IMR-90 (cell line): ENCODE data around the gene MACROD1. TPM values are rescaled to one million over a fixed set of nuclear protein-coding genes. Genes with fewer than 3 reads are reported as not detected.

Experiments used
- ATAC-seq: fragments of 200-7000 bp; cut with Tn5 transposase; 2 replicates; pipeline ENCODE4 v1.9.1; 2020; ENCODE audit warnings: low read depth, mild to moderate bottlenecking, moderate library complexity
- BruUV-seq: library from RNA; stranded (reverse); fragments of 400-500 nt; replicated peaks from 2 replicates; lab custom pipeline; 2021; lab: Mats Ljungman, UMichigan
- CTCF ChIA-PET: fragments of 300-600 bp; formaldehyde crosslinking; extraction: SDS; loops from one replicate; lab custom pipeline; 2021; ENCODE audit warnings: antibody characterized with exemption; lab: Yijun Ruan, JAX
- POLR2A ChIA-PET: fragments of 300-600 bp; sonication (Branson Sonifier 250); formaldehyde crosslinking; loops from one replicate; lab custom pipeline; 2022; ENCODE audit warnings: antibody characterized with exemption; ENCODE audit not compliant: unreplicated experiment; lab: Charles Lee
- DNase-seq: peaks from one replicate; pipeline ENCODE4 v3.0.0; 2013
- H2AFZ ChIP-seq: replicated peaks from 2 replicates; pipeline ENCODE3; 2013; ENCODE audit warnings: low read length, mild to moderate bottlenecking; ENCODE audit not compliant: poor library complexity
- H2AK5ac ChIP-seq: 2 replicates; pipeline ENCODE4 v1.6.1; 2013; ENCODE audit warnings: low read depth, low read length, inconsistent platforms
- H2AK9ac ChIP-seq: replicated peaks from 2 replicates; pipeline ENCODE3; 2013; ENCODE audit warnings: mild to moderate bottlenecking, low read depth, low read length, moderate library complexity; ENCODE audit not compliant: poor library complexity
- H2BK120ac ChIP-seq: 2 replicates; pipeline ENCODE4 v1.6.1; 2013; ENCODE audit warnings: low read depth, low read length, inconsistent platforms
- H2BK15ac ChIP-seq: 3 replicates; pipeline ENCODE4 v1.6.1; 2013; ENCODE audit warnings: low read depth, low read length, inconsistent platforms
- H2BK20ac ChIP-seq: 2 replicates; pipeline ENCODE4 v1.6.1; 2013; ENCODE audit warnings: low read depth, mild to moderate bottlenecking, inconsistent platforms, low read length, moderate library complexity
- H2BK5ac ChIP-seq: 2 replicates; pipeline ENCODE4 v1.6.1; 2013; ENCODE audit warnings: mild to moderate bottlenecking, low read depth, low read length, inconsistent platforms; ENCODE audit not compliant: poor library complexity, severe bottlenecking
- H3K14ac ChIP-seq: replicated peaks from 2 replicates; pipeline ENCODE4 v1.6.1; 2013; ENCODE audit warnings: low read depth, low read length, inconsistent platforms
- H3K18ac ChIP-seq: 2 replicates; pipeline ENCODE4 v1.6.1; 2013; ENCODE audit warnings: low read depth, low read length, control low read depth
- H3K23ac ChIP-seq: 2 replicates; pipeline ENCODE4 v1.6.1; 2013; ENCODE audit warnings: low read depth, low read length, inconsistent platforms
- H3K27ac ChIP-seq: 2 replicates; pipeline ENCODE4 v1.5.1; 2013; ENCODE audit warnings: mild to moderate bottlenecking, control low read depth, low read length; ENCODE audit not compliant: insufficient read depth
- H3K27me3 ChIP-seq: 2 replicates; pipeline ENCODE4 v1.6.1; 2013; ENCODE audit warnings: low read length; ENCODE audit not compliant: control insufficient read depth, insufficient read depth
- H3K36me3 ChIP-seq: 2 replicates; pipeline ENCODE4 v1.6.1; 2013; ENCODE audit warnings: low read length, mixed read lengths; ENCODE audit not compliant: control insufficient read depth, insufficient read depth
- H3K4ac ChIP-seq: 2 replicates; pipeline ENCODE4 v1.6.1; 2013; ENCODE audit warnings: low read depth, low read length, inconsistent platforms
- H3K4me1 ChIP-seq: 2 replicates; pipeline ENCODE4 v1.6.1; 2013; ENCODE audit warnings: low read length, mixed read lengths; ENCODE audit not compliant: control insufficient read depth, insufficient read depth
- H3K4me2 ChIP-seq: 2 replicates; pipeline ENCODE4 v1.6.1; 2013; ENCODE audit warnings: low read depth, mild to moderate bottlenecking, control low read depth, low read length, moderate library complexity
- H3K4me3 ChIP-seq: 2 replicates; pipeline ENCODE4 v1.5.1; 2013; ENCODE audit warnings: low read depth, mild to moderate bottlenecking, control low read depth, low read length, moderate library complexity; ENCODE audit not compliant: insufficient read depth
- H3K56ac ChIP-seq: 2 replicates; pipeline ENCODE4 v1.6.1; 2013; ENCODE audit warnings: low read length, inconsistent platforms; ENCODE audit not compliant: insufficient read depth; ENCODE audit errors: extremely low read depth
- H3K79me1 ChIP-seq, 2 experiments: 2 replicates each; pipeline ENCODE4 v1.6.1; 2013; ENCODE audit warnings: low read length in 2 of 2, inconsistent platforms in 1 of 2, low read depth in 1 of 2
- H3K9ac ChIP-seq: 2 replicates; pipeline ENCODE4 v1.6.1; 2013; ENCODE audit warnings: low read depth, low read length, control low read depth
- H3K9me1 ChIP-seq: 2 replicates; pipeline ENCODE4 v1.6.1; 2013; ENCODE audit warnings: low read length, inconsistent platforms; ENCODE audit not compliant: insufficient read depth
- H3K9me3 ChIP-seq: 2 replicates; pipeline ENCODE4 v1.6.1; 2013; ENCODE audit warnings: low read length; ENCODE audit not compliant: control insufficient read depth, insufficient read depth
- H4K20me1 ChIP-seq: 2 replicates; pipeline ENCODE4 v1.6.1; 2013; ENCODE audit warnings: low read length, inconsistent platforms; ENCODE audit not compliant: insufficient read depth
- H4K5ac ChIP-seq: 2 replicates; pipeline ENCODE4 v1.6.1; 2013; ENCODE audit warnings: mild to moderate bottlenecking, low read depth, low read length, control low read depth
- H4K8ac ChIP-seq, 2 experiments: 2 replicates each; pipeline ENCODE4 v1.6.1; 2013; ENCODE audit warnings: low read depth in 2 of 2, low read length in 2 of 2, control low read depth in 1 of 2, inconsistent platforms in 1 of 2
- H4K91ac ChIP-seq: 2 replicates; pipeline ENCODE4 v1.6.1; 2013; ENCODE audit warnings: low read depth, low read length, inconsistent platforms; ENCODE audit not compliant: insufficient read depth
- CEBPB ChIP-seq: IDR thresholded peaks from 2 replicates; pipeline ENCODE4 v1.6.1; 2012; ENCODE audit warnings: low read depth, low read length, improper control_type of control experiment
- NFE2L2 ChIP-seq: fragments of 150-350 bp; IDR thresholded peaks from 2 replicates; pipeline ENCODE4 v1.6.1; 2016; ENCODE audit warnings: low read depth, mild to moderate bottlenecking, low read length
- WGBS, 2 experiments: methylation state at CpG; one replicate each; pipeline versions ENCODE4 v1.1.5 to v1.1.7; 2013; ENCODE audit warnings: missing lambda C conversion rate in 2 of 2; ENCODE audit not compliant: insufficient read length in 1 of 2; ENCODE audit errors: extremely low coverage in 2 of 2; 5-methylcytosine and 5-hydroxymethylcytosine counted together
- dilution Hi-C: fragments of 300-500 bp; cut with HindIII; formaldehyde crosslinking; loops from one replicate; pipeline ENCODE4 v1.14.3; 2018; ENCODE audit warnings: low sequenced_read_pairs; ENCODE audit not compliant: unreplicated experiment
- in situ Hi-C: fragments of 300-500 bp; cut with MboI; formaldehyde crosslinking; loops from 3 replicates; pipeline ENCODE4 v1.14.3; 2019; ENCODE audit warnings: low sequenced_read_pairs, inconsistent platforms, mixed read lengths
- intact Hi-C: fragments of 100-400 bp; cut with micrococcal nuclease; formaldehyde crosslinking; loops from 2 replicates; pipeline ENCODE4 v1.10.0; 2022
- polyA plus RNA-seq, 3 experiments: library from polyadenylated mRNA; depleted of rRNA; stranded (reverse); fragments of >200 nt; gene quantifications; 2 replicates each; pipeline ENCODE4 v1.2.3, GENCODE V29; 2012; ENCODE audit warnings: low replicate concordance in 1 of 3
- total RNA-seq: library from RNA; depleted of rRNA; stranded (reverse); fragments of >200 nt; gene quantifications from 2 replicates; pipeline ENCODE4 v1.2.3, GENCODE V29; 2012

MACROD1 gene
- total and polyA plus RNA-seq, 2 of the 4 experiments (the other 2 are of a cell fraction), result 2.5 to 9.3 TPM

DNA sequence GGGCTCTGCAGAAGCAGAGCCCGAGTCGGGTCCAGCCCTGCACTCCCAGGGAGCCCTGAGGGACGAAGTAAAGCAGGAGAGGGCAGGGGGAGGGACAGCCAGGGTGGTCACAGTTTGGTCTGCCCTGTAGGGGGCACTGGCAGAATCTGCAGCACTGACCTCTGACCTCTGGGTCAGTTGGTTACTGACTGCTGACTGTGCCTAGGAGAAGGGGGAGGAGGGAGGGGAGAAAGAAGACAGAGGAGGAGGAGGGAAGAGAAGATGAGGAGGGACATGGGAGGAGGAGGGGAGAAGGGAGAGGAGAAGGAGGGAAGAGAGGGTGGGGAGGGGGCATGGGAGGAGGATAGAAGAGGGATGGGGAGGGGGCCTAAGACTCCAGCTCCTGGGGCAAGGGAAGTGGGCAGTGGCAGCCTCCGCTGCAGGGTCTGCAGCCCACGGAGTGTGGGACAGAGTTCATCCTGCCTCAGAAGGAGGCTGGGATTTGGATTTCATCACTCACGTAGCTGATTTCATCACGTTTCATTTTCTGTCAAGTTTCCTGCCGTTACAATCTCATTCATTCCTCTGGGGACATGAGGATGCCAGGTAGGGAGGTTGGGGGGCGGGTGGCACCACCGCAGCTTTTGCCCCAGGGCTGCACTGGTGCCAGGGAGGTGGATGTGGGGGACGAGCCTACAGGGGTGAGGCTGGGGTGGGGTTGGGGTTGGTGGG, 75.0 kb downstream of the MACROD1 start:
- Histone ChIP-seq H3K27ac (peak overlapping the region; percentile 13), H3K9ac (0 out of 2 replicates have a peak overlapping the region, but pooled peaks have one; percentile 32), H3K27me3 (no peaks in the 10 kb centered on the region; the same call in 1 of the 2 replicates), H2BK120ac (peak overlapping the region; percentile 84), H2BK15ac (peak overlapping the region; percentile 60; the same call in 2 of the 3 replicates), H2AK5ac (peak overlapping the region; percentile 94), H3K4me2 (peak overlapping the region; percentile 26; the same call in 1 of the 2 replicates), H3K56ac (0 out of 2 replicates have a peak overlapping the region, but pooled peaks have one; percentile 10), H3K14ac (peak overlapping the region; percentile 43; the same call in 1 of the 2 replicates), H4K91ac (peak overlapping the region; percentile 95), H3K9me1 (peaks cover 14% of the 10 kb centered on the region), H3K36me3 (no peaks in the 10 kb centered on the region), H4K20me1 (peaks cover 9% of the 10 kb centered on the region; the same call in 1 of the 2 replicates), H2AFZ (peak overlapping the region; percentile 0), H3K79me1 (peaks cover 3 to 17% of the 10 kb centered on the region in 2 experiments; a peak in 2 of 4 replicates), H2AK9ac (peak overlapping the region; percentile 4), H4K8ac (peak overlapping the region; percentile 43 to 90; a peak in 3 of 4 replicates), H3K9me3 (no peaks in the 10 kb centered on the region), H4K5ac (peak overlapping the region; percentile 55; the same call in 1 of the 2 replicates), H3K4me1 (peaks cover 34% of the 10 kb centered on the region), H2BK20ac (peak overlapping the region; percentile 61), H3K18ac (peak overlapping the region; percentile 45; the same call in 1 of the 2 replicates), H3K23ac (no peak overlapping the region), H3K4me3 (no peak overlapping the region), H3K4ac (peak overlapping the region; percentile 93), H2BK5ac (peak overlapping the region; percentile 1)
- dilution Hi-C loops (no loop called here), in situ Hi-C loops (no loop called here), intact Hi-C loops (no loop called here)
- CTCF ChIA-PET, result no interaction called here
- POLR2A ChIA-PET, result no interaction called here
- no peak for TF ChIP-seq NFE2L2
- peak; percentile 92 for TF ChIP-seq CEBPB
- peak; percentile 18; the same call in 1 of the 2 replicates for ATAC-seq
- peak; percentile 43 for DNase-seq
- BruUV-seq, result no TSS peak
- 55% methylated on average over 2 of the region's 11 CpGs; no CpG with 5 or more reads in 1 of the 2 experiments for whole genome bisulfite sequencing, 2 experiments
